Measurements from ENCODE around the gene MTMR3. TPM values are rescaled to one million over a fixed set of nuclear protein-coding genes. Genes with fewer than 3 reads are reported as not detected.

Gene MTMR3
- total and polyA plus RNA-seq, 4 donors: 6.0 to 38.8 (median 17.1) TPM

DNA sequence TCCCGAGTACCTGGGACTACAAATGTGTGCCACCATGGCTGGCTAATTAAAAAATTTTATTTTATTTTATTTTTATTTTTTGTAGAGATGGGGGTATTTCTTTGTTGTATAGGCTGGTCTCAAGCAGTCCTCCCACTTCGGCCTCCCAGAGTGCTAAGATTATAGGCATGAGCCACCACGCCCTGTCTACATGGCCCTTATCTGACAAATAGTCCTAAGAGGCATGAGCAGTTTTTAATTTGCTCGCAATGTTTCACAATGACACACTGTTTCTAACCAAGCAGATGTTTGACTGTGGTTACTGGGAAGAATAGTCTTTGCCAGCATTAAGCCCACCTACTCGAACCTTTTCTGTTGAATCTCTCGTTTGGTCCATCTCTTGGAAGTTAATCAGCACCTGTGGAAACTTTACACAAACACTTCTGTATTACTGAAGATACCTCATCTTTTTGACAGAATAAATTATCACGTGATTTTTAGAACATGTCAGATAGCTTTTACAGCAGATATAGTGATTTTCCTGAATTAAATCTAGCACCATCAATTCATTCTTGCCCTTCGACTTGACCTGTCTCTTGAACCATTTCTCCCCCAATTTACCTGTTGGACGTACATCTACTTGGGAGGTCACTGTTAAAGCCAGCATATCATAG, 71.4 kb downstream of the MTMR3 start:
- H3K9me3 ChIP-seq (ENCODE audit: control insufficient read depth in 4 of 4, low read length in 3 of 4): no peaks in the 10 kb centered on the region
- H3K4me3 ChIP-seq (ENCODE audit: low read depth in 1 of 3, low read length in 3 of 3): no peak overlapping the region
- no peak overlapping the region for H3K27ac ChIP-seq (ENCODE audit: low read depth in 1 of 2, low read length in 2 of 2)
- H3K36me3 ChIP-seq (ENCODE audit: control insufficient read depth in 4 of 4, insufficient read depth in 3 of 4, low read depth in 1 of 4, low read length in 3 of 4): peaks cover 0 to 1% (median 0%) of the 10 kb centered on the region in 4 donors
- WGBS: 95% methylated on average over 9 of the region's 9 CpGs
- no peak for DNase-seq (ENCODE audit: low spot score)
- H3K4me1 ChIP-seq (ENCODE audit: control insufficient read depth in 4 of 4, insufficient read depth in 4 of 4, low read length in 3 of 4): peaks cover 0 to 4% (median 2%) of the 10 kb centered on the region in 4 donors
- no peak for TF ChIP-seq FOXA2 (IDR thresholded peaks at IDR 0.05)
- no peak for TF ChIP-seq YY1 (IDR thresholded peaks at IDR 0.05)
- no peaks in the 10 kb centered on the region for H3K27me3 ChIP-seq (ENCODE audit: control insufficient read depth in 4 of 4, insufficient read depth in 4 of 4, low read length in 3 of 4)
- H3K9ac ChIP-seq (ENCODE audit: low read depth in 1 of 2, low read length in 2 of 2): no peak overlapping the region

GRCh38 chr22:29956680-29957079, 73.7 kb downstream of the MTMR3 start:
- Histone ChIP-seq H3K27me3 (ENCODE audit: control insufficient read depth in 4 of 4, insufficient read depth in 4 of 4, low read length in 3 of 4) (no peaks in the 10 kb centered on the region), H3K4me3 (ENCODE audit: low read depth in 1 of 3, low read length in 3 of 3) (no peak overlapping the region), H3K4me1 (ENCODE audit: control insufficient read depth in 4 of 4, insufficient read depth in 4 of 4, low read length in 3 of 4) (peaks cover 0 to 1% (median 0%) of the 10 kb centered on the region in 4 donors), H3K36me3 (ENCODE audit: control insufficient read depth in 4 of 4, insufficient read depth in 3 of 4, low read depth in 1 of 4, low read length in 3 of 4) (peaks cover 0 to 1% (median 0%) of the 10 kb centered on the region in 4 donors), H3K27ac (ENCODE audit: low read depth in 1 of 2, low read length in 2 of 2) (no peak overlapping the region), H3K9me3 (ENCODE audit: control insufficient read depth in 4 of 4, low read length in 3 of 4) (no peaks in the 10 kb centered on the region), H3K9ac (ENCODE audit: low read depth in 1 of 2, low read length in 2 of 2) (no peak overlapping the region)
- no peak for DNase-seq (ENCODE audit: low spot score)
- TF ChIP-seq GABPA (IDR thresholded peaks at IDR 0.05 in 1 of 2, conservative IDR thresholded peaks at IDR 0.05 in 1 of 2): no peak
- no peak for TF ChIP-seq RAD21 (IDR thresholded peaks at IDR 0.05)
- TF ChIP-seq EGR1 (IDR thresholded peaks at IDR 0.05; ENCODE audit: low read depth in 2 of 2): no peak
- TF ChIP-seq HNF4A (conservative IDR thresholded peaks at IDR 0.05): no peak
- TF ChIP-seq JUND (IDR thresholded peaks at IDR 0.05): no peak
- TF ChIP-seq SP1 (IDR thresholded peaks at IDR 0.05): no peak
- TF ChIP-seq NR2F2 (IDR thresholded peaks at IDR 0.05): no peak
- no peak for TF ChIP-seq RXRA (IDR thresholded peaks at IDR 0.05)
- TF ChIP-seq TAF1 (conservative IDR thresholded peaks at IDR 0.05): no peak
- no peak for TF ChIP-seq HNF4G (IDR thresholded peaks at IDR 0.05)
- no peak for TF ChIP-seq YY1 (IDR thresholded peaks at IDR 0.05)
- WGBS: 94% methylated on average over 1 of the region's 1 CpG

DNA sequence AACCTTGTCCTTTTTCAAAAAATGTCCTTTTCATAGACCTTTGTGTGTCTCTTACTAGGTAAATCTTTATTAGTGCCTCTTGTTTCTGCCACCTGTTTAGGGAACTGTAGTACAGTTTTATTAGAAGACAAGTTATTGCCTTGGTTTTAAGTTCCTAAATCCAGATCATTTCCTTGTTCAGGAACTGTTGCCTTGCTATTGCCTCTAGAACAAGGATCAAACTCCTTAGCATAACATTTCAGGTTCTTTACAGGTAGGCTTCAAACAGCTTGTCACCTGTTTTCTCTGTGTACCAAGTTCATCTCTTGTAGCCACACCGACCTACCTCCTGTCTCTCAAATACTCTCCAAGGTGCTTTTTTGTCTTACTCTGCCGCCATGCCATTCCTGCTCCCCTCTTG, 75.2 kb downstream of the MTMR3 start:
- no peak for TF ChIP-seq FOXA1 (IDR thresholded peaks at IDR 0.05)
- TF ChIP-seq, protein P1, sequence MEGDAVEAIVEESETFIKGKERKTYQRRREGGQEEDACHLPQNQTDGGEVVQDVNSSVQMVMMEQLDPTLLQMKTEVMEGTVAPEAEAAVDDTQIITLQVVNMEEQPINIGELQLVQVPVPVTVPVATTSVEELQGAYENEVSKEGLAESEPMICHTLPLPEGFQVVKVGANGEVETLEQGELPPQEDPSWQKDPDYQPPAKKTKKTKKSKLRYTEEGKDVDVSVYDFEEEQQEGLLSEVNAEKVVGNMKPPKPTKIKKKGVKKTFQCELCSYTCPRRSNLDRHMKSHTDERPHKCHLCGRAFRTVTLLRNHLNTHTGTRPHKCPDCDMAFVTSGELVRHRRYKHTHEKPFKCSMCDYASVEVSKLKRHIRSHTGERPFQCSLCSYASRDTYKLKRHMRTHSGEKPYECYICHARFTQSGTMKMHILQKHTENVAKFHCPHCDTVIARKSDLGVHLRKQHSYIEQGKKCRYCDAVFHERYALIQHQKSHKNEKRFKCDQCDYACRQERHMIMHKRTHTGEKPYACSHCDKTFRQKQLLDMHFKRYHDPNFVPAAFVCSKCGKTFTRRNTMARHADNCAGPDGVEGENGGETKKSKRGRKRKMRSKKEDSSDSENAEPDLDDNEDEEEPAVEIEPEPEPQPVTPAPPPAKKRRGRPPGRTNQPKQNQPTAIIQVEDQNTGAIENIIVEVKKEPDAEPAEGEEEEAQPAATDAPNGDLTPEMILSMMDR (IDR thresholded peaks at IDR 0.05; ENCODE audit: low read depth, low read length, missing input control): no peak
- TF ChIP-seq NR2F2 (IDR thresholded peaks at IDR 0.05): no peak
- TF ChIP-seq, protein P2, sequence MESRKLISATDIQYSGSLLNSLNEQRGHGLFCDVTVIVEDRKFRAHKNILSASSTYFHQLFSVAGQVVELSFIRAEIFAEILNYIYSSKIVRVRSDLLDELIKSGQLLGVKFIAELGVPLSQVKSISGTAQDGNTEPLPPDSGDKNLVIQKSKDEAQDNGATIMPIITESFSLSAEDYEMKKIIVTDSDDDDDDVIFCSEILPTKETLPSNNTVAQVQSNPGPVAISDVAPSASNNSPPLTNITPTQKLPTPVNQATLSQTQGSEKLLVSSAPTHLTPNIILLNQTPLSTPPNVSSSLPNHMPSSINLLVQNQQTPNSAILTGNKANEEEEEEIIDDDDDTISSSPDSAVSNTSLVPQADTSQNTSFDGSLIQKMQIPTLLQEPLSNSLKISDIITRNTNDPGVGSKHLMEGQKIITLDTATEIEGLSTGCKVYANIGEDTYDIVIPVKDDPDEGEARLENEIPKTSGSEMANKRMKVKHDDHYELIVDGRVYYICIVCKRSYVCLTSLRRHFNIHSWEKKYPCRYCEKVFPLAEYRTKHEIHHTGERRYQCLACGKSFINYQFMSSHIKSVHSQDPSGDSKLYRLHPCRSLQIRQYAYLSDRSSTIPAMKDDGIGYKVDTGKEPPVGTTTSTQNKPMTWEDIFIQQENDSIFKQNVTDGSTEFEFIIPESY (IDR thresholded peaks at IDR 0.05): no peak
- TF ChIP-seq EGR1 (IDR thresholded peaks at IDR 0.05; ENCODE audit: low read depth in 2 of 2): no peak
- no peak for TF ChIP-seq SP1 (IDR thresholded peaks at IDR 0.05)
- TF ChIP-seq TAF1 (conservative IDR thresholded peaks at IDR 0.05): no peak
- no peak for TF ChIP-seq JUND (IDR thresholded peaks at IDR 0.05)
- TF ChIP-seq GABPA (IDR thresholded peaks at IDR 0.05 in 1 of 2, conservative IDR thresholded peaks at IDR 0.05 in 1 of 2): no peak
- no peak for TF ChIP-seq FOXA2 (IDR thresholded peaks at IDR 0.05)
- no peak for TF ChIP-seq HNF4G (IDR thresholded peaks at IDR 0.05)
- no peak for TF ChIP-seq ATF3 (IDR thresholded peaks at IDR 0.05)
- TF ChIP-seq, protein P3, sequence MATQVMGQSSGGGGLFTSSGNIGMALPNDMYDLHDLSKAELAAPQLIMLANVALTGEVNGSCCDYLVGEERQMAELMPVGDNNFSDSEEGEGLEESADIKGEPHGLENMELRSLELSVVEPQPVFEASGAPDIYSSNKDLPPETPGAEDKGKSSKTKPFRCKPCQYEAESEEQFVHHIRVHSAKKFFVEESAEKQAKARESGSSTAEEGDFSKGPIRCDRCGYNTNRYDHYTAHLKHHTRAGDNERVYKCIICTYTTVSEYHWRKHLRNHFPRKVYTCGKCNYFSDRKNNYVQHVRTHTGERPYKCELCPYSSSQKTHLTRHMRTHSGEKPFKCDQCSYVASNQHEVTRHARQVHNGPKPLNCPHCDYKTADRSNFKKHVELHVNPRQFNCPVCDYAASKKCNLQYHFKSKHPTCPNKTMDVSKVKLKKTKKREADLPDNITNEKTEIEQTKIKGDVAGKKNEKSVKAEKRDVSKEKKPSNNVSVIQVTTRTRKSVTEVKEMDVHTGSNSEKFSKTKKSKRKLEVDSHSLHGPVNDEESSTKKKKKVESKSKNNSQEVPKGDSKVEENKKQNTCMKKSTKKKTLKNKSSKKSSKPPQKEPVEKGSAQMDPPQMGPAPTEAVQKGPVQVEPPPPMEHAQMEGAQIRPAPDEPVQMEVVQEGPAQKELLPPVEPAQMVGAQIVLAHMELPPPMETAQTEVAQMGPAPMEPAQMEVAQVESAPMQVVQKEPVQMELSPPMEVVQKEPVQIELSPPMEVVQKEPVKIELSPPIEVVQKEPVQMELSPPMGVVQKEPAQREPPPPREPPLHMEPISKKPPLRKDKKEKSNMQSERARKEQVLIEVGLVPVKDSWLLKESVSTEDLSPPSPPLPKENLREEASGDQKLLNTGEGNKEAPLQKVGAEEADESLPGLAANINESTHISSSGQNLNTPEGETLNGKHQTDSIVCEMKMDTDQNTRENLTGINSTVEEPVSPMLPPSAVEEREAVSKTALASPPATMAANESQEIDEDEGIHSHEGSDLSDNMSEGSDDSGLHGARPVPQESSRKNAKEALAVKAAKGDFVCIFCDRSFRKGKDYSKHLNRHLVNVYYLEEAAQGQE (IDR thresholded peaks at IDR 0.05): no peak
- Histone ChIP-seq H3K27ac (ENCODE audit: low read depth in 1 of 2, low read length in 2 of 2) (no peak overlapping the region), H3K4me1 (ENCODE audit: control insufficient read depth in 4 of 4, insufficient read depth in 4 of 4, low read length in 3 of 4) (peaks cover 0 to 1% (median 0%) of the 10 kb centered on the region in 4 donors), H3K4me3 (ENCODE audit: low read depth in 1 of 3, low read length in 3 of 3) (no peak overlapping the region), H3K27me3 (ENCODE audit: control insufficient read depth in 4 of 4, insufficient read depth in 4 of 4, low read length in 3 of 4) (no peaks in the 10 kb centered on the region), H3K9ac (ENCODE audit: low read depth in 1 of 2, low read length in 2 of 2) (no peak overlapping the region), H3K9me3 (ENCODE audit: control insufficient read depth in 4 of 4, low read length in 3 of 4) (no peaks in the 10 kb centered on the region), H3K36me3 (ENCODE audit: control insufficient read depth in 4 of 4, insufficient read depth in 3 of 4, low read depth in 1 of 4, low read length in 3 of 4) (peaks cover 0 to 1% (median 0%) of the 10 kb centered on the region in 4 donors)
- WGBS: 97% methylated on average over 2 of the region's 2 CpGs
- no peak for DNase-seq (ENCODE audit: low spot score)
